HL-60/S4 (cell line): ENCODE data around the gene ABHD17C.

Experiments
- in situ Hi-C: fragments of 300-500 bp; cut with MboI; formaldehyde crosslinking; loops from 2 replicates; pipeline ENCODE4 v1.14.3; 2022; ENCODE audit warnings: low sequenced_read_pairs

ABHD17C gene

DNA sequence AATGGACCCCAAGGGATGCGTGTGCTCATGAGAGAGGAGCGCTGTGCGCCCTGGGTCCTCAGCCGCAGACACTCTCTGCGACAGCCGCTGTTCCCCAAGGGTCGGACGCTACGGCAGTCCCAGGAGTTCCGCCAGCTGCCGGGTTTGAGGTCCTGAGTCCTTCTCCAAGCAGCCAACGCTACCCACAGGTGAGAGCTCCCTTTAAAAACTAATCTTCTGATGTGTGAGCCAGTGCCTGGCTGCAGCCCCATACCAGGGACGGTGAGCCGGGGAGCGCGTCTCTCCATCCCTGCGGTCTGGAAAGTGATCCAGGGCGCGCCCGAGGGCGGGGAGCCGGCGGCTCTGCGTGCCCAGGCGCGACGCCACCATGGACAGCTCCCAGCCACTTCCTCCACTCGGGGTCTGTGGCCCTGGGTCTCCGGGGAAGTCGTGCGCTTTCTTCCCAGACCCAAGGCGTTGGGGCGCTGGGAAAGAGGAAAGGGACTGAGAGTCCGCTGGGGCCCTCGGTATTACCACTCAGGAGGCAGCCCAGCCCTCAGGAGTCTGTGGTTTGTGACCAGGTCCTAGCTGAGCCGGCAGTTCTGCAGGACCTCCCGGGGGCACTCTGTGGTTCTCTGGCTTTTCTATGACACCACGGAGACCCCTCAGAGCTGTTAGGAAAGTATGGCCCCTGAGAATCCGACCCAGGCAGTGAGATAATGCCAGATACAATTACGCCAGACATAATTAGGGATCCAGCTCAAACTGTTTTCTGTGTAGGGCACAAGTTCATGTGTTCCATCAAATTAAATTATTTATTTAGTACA is 85.5 kb downstream of the ABHD17C start:
- in situ Hi-C loops: no loop called here

- in situ Hi-C loops: no loop called here
Measured at GRCh38 chr15:80783260-80783659, 88.2 kb downstream of the ABHD17C start.

DNA sequence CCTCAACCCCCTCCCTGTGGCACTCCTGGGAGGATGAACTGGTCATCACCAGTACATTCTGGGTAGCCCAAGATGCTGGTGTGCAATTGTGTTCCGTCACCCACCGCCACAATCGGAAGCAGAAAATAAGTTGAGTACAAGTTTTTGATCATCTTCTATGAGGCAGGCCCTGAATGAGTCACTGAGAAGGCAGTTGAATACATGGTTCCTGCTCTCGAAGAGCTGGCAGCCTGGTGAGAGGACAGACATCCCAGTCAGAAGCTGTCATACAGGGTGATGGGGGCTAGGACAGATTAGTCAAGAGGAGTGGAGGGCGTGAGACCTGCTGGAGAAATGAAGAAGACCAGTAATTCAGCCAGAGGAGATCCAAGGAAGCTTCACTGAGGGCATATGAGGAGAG is 90.2 kb downstream of the ABHD17C start:
- in situ Hi-C loops: no loop called here

DNA sequence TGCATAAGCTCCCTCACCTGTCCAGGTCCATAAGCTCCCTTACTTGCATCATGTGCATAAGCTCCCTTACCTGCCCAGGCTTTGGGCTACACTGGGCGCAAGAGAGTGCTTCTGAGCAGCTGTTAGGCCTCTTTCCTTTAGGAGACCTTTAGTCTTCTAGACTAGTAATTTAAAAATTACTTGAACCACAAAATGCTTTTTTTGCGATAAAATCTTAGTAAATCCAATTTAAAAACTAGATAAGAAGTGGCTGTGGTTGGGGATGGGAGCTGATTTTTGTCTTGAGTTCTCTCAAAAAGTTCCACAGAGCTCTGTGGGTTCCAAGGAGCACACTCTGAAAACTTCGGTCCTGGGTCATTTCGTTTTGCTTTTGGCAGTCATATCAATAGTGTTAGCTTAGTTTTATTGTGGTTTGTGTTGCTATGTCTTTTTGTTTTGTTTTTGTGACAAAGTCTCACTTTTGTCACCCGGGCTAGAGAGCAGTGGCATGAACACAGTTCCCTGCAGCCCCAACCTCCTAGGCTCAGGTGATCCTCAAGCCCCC is 90.8 kb downstream of the ABHD17C start:
- in situ Hi-C loops: no loop called here

DNA sequence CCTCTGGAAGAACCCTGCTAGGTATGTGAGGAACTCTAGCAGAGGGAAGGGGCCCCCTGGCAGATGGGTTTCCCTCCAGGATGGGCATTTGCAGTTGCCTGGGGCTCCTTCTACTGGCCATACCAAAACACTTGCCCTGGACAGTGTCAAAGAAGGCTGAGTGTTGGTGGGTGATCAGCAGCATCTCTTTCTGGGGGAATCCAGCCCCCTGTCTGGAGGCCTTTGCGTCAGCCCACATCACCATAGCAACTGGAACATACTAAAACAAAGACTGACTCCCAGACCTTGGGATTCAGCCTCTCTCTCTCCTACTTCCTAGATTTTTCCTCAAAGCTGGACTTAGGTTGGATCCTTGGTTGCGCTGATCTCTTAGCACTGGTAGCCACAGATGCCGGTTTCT is 92.2 kb downstream of the ABHD17C start:
- in situ Hi-C loops: no loop called here

DNA sequence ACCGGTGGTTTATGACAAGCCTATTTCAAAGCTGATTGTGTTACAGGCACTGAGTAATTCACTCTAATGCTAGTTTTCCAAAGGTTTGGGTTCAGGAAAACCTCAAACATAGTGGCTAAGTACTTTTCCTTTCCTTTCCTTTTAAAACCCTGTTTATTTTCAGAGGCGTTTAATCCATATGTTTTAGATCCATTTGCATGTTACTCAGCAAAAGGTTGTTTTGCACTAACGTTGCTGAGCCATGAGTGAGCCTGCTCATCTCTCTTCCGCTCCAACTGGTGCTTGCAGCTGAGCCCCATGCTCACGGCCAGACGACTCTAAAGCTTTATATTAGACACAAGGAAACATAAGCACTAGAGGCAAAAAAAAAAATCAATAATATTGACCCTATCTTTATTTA is 93.4 kb downstream of the ABHD17C start:
- in situ Hi-C loops: no loop called here

DNA sequence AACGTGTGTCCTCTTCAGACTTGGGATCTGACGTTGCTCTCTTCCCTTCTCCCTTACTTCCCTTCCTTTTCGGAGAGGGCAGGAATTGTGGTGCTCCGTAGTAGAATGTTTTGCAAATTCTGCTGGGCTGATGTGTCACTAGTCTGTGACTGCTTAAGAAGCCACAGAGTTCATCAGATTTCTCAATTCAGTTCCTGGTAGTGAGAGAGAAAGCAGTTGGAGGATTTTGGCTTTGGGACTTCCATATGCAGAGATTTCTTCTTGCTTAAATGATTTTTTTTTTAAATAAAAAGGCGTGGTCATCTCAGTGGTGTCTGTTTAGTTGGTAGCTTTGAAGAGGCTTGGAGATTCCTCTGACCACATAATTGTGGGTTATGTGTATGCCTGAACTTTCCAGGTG is 94.2 kb downstream of the ABHD17C start:
- in situ Hi-C loops: no loop called here

- in situ Hi-C loops: no loop called here
Measured at GRCh38 chr15:80789796-80790195, 94.7 kb downstream of the ABHD17C start.

DNA sequence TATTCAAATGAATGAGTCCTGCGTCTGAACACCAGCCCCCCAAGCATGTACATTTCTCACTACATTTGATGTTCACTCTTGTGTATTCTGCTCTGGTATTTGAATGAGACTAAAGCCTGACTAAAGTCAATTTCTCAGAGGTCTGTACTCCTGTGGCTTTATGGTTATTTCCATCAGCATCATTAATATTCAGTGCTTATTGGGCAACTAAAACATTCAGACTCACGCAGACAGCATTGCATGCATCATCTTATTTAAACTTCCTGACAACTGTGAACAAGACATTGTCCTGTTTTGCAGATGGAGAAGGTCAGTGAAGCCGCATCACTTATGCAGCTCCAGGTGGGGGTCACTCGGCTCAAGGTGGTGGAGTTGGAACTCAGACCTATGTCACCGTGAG is 95.1 kb downstream of the ABHD17C start:
- in situ Hi-C loops: no loop called here

GRCh38 chr15:80791004-80791403 is 95.9 kb downstream of the ABHD17C start:
- in situ Hi-C loops: no loop called here

- in situ Hi-C loops: no loop called here
Measured at GRCh38 chr15:80796407-80796806, 101.3 kb downstream of the ABHD17C start.

DNA sequence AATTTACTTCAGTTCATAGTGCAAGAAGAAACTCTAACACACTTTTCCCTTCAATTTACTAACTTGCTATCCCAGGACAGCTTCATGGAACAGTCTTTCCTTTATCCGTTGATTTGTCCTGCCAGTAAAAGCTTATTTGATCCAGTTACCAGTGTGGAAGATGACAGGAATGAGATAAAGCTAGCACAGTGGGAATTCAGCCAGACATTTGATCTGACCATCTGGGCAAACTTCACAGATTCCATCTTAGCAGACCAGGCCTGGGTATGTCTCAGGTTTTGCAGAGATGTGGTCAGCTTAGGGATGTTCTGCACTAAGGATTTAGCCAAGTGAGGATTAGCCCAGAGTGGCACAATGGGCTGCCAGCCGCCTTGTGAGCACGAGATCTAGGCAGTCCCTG is 103.8 kb downstream of the ABHD17C start:
- in situ Hi-C loops: no loop called here

DNA sequence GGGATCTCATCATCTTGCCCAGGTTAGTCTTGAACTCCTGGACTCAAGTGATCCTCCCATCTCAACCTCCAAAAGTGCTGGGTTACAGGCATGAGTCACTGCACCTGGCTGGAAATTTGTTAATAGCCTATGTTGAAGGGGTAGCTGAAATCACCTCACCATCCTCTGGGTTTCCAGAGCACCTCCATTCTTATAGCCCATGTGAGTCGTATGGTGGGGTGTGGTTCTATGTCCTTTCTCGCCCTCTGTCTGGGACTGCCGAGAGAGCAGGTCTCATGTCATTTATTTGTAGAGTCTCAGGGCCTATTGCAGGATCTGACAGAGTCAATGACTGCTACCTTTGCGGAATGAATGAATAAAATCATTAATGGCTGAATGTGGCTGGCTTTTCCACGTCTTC is 105.0 kb downstream of the ABHD17C start:
- in situ Hi-C loops: no loop called here

DNA sequence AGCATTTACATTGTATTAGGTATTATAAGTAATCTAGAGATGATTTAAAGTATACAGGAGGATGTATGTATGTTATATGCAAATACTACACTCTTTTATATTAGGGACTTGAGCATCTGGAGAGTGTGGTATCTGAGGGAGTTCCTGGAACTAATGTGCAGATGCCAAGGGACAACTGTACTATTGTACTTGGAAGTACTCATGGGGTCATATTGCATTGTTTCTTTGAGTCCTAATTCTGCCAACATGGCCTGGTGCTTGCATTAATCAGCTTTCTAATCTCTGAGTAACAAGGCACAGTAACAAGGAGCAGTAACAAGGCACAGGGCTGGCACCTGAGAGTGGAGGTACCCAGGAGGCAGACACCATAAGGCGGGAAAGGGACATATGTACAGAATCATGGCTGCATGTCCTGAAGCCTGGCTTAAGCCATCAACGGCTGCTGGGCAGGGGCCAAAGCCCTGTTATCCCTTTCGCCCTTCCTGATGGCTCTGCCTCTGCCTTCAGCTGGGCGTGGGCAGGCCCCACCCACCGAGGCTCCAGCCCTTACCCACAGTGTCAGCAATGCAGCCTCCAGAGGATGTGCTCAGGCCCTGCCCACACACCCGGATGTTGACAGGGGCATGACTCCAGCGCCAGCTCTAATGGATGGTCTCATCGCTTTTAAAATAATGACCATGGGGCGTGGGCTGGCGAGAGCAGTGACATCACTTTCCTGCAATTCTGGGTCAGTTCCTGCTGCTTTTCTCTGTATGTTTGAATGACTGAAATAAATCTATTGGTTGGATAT is 107.0 kb downstream of the ABHD17C start:
- in situ Hi-C loops: no loop called here

GRCh38 chr15:80803580-80804525 is 108.7 kb downstream of the ABHD17C start:
- in situ Hi-C loops: no loop called here

DNA sequence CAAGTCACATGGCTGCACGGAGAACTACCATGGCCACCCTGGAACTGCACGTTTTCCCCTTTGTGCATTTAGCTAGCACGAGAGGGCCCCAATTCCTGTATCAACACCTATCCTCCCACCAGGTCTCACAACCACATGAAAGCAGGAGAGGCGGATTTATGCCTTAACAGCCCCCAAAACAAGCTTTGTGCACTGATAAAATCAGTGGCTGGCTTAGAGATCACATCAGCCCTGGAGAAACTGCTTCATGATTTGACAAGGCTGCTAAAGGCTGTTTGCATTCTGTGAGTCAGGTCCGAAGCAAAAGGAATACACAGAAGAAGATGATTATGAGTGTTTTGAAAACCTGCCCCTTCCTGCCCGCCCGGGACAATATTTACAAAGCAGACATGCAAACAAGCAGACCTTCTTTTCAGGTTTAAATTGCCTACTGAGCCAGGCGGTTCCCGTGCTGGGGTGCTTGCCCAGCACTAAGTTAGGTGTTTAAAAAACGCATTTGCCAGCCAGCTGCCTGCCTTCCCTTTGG is 109.9 kb downstream of the ABHD17C start:
- in situ Hi-C loops: no loop called here
